Keratinocyte (primary cell): ENCODE data around the gene CLEC2A.

ENCODE experiments used
- EZH2 ChIP-seq: IDR thresholded peaks from one replicate; pipeline ENCODE4 v1.6.1; 2012; ENCODE audit warnings: inconsistent platforms, mild to moderate bottlenecking, low read length, moderate library complexity
- TF ChIP-seq, protein P1 (sequence below), 3 experiments: IDR thresholded peaks in 1 of 3; conservative IDR thresholded peaks in 1 of 3; optimal IDR thresholded peaks in 1 of 3; 2 replicates in 2 of 3; 3 replicates in 1 of 3; pipeline versions ENCODE3 to v1.5.1; 2011; ENCODE audit warnings: low read length in 3 of 3, mild to moderate bottlenecking in 3 of 3, moderate library complexity in 2 of 3, control low read depth in 1 of 3, inconsistent platforms in 1 of 3; ENCODE audit not compliant: insufficient read depth in 2 of 3; ENCODE audit errors: extremely low read depth in 1 of 3

DNA sequence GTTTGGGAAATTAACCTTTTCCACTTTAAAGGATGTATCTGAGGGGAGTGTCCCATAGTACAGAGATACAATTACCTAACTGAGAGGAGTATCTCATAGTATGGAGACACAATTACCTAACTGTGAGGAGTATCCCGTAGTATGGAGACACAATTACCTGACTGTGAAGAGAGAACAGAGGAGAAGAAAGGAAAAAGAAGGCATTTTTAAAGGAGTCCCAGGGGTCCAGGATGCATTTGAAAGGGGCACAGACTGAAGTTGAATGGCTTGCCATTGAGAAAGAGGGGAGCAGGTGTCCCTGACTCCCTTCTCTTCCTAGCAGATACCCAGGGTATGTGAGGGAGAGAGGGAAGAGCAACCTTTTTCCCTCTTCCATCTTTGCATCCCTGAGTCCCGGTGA lies 33.0 kb downstream of the CLEC2A start:
- TF ChIP-seq, protein P1, sequence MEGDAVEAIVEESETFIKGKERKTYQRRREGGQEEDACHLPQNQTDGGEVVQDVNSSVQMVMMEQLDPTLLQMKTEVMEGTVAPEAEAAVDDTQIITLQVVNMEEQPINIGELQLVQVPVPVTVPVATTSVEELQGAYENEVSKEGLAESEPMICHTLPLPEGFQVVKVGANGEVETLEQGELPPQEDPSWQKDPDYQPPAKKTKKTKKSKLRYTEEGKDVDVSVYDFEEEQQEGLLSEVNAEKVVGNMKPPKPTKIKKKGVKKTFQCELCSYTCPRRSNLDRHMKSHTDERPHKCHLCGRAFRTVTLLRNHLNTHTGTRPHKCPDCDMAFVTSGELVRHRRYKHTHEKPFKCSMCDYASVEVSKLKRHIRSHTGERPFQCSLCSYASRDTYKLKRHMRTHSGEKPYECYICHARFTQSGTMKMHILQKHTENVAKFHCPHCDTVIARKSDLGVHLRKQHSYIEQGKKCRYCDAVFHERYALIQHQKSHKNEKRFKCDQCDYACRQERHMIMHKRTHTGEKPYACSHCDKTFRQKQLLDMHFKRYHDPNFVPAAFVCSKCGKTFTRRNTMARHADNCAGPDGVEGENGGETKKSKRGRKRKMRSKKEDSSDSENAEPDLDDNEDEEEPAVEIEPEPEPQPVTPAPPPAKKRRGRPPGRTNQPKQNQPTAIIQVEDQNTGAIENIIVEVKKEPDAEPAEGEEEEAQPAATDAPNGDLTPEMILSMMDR (optimal IDR thresholded peaks at IDR 0.05 in 1 of 3, IDR thresholded peaks at IDR 0.05 in 1 of 3, conservative IDR thresholded peaks at IDR 0.05 in 1 of 3; ENCODE audit: extremely low read depth in 1 of 3, insufficient read depth in 2 of 3, low read length in 3 of 3): no peak
- no peak for TF ChIP-seq EZH2
